Left lobe of liver (tissue), 2 donors: Measurements from ENCODE around the gene MAML3. TPM values are rescaled to one million over a fixed set of nuclear protein-coding genes. Genes with fewer than 3 reads are reported as not detected.

Experiments
- ATAC-seq: fragments of 200-7000 bp; cut with Tn5 transposase; one replicate; pipeline ENCODE4 v1.9.1; 2020; ENCODE audit warnings: mild to moderate bottlenecking, moderate library complexity
- DNase-seq: peaks from one replicate; pipeline ENCODE4 v3.0.0-alpha.2; 2020; ENCODE audit warnings: low spot score
- total RNA-seq: library from RNA; stranded (reverse); gene quantifications from one replicate; pipeline ENCODE4 v1.2.1, GENCODE V29; 2021
- donor health status: DM: no; HTN: no; CAD: no; lungs with moderate emphysema.
- donor health status: DM: no; HTN: yes; CAD: no.

The MAML3 gene
- total RNA-seq, 1 donor from 2014 or later, result 8.4 TPM

GRCh38 chr4:140157341-140157740, 3.4 kb upstream of the MAML3 start:
- ATAC-seq (no peak), DNase-seq (no peak)

GRCh38 chr4:140156529-140157171, 2.7 kb upstream of the MAML3 start:
- DNase-seq (no peak), ATAC-seq (no peak)

- DNase-seq (no peak), ATAC-seq (no peak)
Measured at GRCh38 chr4:140154572-140154891, 548 bp upstream of the MAML3 start.

DNA sequence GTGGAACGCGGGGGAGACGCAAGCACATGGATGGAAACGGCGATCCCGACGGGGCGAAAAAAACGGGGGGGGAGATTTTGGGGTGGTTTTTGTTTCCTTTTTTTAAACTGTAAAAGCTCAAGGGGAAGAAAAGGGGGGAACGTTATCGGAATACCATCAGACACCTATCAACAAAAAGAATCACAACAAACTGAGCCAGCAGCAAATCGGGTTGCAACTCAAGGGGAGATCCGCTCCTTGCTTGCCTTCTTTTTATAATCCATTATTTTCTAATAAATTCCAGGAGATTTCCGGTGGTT, 616 bp downstream of the MAML3 start:
- ATAC-seq, result no peak
- no peak for DNase-seq

- ATAC-seq (peak; percentile 0), DNase-seq (peak; percentile 65)
Measured at GRCh38 chr4:140152751-140153418, 1.1 kb downstream of the MAML3 start.

GRCh38 chr4:140152013-140152703, 1.8 kb downstream of the MAML3 start:
- DNase-seq (no peak), ATAC-seq (peak; percentile 53)

DNA sequence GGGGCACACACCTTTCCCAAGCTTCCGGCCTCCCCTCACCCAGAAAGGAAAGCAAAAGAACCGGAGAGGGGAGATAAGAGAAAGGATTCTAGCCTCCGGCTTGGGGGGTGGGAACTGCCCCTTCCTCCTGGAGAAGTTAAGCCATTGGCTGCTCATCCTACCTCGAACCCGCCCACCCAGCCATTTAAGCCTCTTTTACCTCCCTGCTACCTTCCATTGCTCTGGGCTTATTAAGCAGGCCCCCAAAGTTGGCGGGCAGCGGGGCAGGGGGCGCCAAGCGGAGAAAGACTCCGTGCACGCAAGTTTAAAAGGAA, 2.3 kb downstream of the MAML3 start:
- ATAC-seq, result peak; percentile 61
- peak; percentile 90 for DNase-seq

- ATAC-seq, result peak; percentile 62
- DNase-seq, result peak; percentile 96
Measured at GRCh38 chr4:140150886-140151698, 2.9 kb downstream of the MAML3 start.

- ATAC-seq, result peak; percentile 38
- no peak for DNase-seq
Measured at GRCh38 chr4:140150636-140150885, 3.4 kb downstream of the MAML3 start.

DNA sequence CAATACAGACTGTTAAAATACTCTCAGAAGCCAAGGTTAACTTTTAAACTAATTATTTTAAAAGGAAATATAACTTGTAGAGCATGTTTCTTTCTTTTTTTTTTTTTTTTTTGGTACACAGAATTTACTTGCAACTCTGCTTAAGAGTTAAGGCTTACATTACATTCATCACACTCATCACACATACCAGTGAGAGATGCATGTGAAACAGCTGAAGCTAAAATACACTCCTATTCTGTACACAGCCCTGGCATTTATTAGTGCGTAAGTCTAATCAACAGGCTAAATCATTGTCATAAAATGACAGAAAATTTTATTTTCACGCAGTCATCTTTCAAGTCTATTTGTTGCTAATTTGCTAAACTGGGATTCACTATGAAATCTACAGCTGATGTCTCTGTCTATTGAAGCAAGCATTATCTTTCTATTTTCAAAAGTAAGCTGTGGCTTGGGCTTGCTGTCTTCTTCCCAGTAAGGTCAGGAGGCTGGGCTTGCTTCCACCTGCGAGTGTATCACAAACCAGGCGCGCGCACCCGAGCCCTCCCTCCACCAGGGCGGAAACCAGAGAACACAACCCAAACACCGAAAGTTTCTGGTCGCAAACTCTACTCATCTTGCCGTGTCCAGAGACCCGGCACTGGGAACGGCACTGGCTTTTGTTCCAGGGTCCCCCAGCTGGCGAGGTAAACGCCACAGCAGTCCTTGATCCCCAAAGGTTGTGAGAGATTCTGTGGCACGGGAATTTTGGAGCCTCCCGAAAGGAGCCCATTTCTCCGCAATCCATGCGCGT, 3.9 kb downstream of the MAML3 start:
- ATAC-seq, result peak; percentile 21
- DNase-seq, result peak; percentile 84

DNA sequence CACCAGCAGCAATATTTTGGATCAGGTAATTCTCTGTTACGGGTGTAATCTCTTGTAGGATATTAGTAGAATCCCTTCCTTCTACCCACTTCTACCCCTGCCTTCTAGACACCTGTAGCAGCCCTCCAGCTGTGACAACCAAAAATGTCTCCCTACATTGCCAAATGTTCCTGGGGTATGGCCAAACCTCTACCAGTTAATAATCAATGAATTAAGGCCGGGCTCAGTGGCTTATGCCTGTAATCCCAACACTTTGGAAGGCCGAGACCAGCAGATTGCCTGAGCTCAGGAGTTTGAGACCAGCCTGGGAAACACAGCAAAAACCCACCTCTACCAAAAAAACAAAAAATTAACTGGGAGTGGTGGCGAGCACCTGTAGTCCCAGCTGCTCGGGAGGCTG, 9.9 kb downstream of the MAML3 start:
- peak; percentile 68 for ATAC-seq
- DNase-seq, result no peak

DNA sequence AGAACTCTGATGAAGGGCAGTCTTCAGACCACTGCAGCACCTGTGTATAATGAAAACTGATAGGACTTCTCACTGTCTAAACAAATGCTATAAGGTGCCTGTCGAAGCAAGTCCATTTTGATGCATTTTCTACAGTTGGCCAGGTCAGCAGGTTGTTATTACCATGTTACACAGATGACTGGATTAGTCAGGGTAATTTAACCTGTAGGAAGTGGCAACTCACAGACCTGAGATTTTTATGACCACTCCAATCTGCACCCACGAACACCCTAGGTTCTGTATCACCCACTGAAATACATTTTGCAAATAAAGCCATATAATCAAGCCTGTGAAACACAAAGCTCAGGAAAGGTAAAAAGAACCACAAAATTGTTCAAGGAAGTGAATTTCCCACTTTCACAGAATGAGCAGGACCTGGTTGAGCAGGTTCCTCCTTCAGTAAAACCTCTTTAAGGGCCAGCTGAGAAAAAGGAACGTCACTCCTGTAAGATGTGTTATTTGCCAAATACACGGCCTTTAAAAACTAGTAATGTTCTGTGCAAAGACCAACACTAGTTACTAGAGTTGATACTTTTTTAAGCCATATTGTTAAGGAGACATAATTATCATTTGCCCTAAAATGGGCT, 12.7 kb downstream of the MAML3 start:
- no peak for DNase-seq
- ATAC-seq, result no peak

DNA sequence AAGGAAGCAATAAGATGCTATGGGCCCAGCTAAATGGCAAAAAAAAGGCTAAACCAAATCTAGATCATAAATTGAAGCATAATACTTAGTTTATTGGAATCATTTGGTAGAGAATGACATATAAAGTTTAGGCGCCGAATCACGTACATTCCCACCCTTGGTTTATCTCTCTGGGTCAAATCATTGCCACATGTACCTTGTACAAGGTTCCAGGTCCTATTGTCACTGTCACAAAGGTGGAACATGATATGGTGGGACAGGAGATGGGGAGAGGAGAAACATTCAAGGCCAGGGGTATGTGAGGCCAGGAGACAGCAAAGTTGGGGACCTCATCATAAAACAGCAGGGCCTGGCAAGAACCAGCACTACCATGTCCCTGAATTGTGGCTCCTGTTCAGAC, 13.4 kb downstream of the MAML3 start:
- ATAC-seq (peak; percentile 15), DNase-seq (no peak)

DNA sequence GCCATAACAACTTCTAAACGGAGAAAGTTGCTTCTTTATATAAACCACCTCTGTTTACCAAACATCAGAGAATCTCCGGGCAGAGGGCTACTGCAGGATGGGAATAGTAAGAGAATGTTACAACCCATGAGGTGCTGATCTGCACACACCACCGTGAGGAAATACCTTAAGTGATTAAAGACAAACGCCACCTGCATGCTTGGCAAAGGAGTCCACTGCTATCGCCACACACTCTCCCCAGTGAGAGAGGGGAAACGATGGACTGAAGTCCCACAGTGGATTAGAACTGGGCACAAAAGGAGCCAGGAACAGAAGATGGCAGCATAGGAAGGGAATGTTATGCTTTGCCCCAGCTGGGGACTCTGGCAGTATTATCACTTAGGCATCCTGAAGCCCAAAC, 15.6 kb downstream of the MAML3 start:
- no peak for ATAC-seq

DNA sequence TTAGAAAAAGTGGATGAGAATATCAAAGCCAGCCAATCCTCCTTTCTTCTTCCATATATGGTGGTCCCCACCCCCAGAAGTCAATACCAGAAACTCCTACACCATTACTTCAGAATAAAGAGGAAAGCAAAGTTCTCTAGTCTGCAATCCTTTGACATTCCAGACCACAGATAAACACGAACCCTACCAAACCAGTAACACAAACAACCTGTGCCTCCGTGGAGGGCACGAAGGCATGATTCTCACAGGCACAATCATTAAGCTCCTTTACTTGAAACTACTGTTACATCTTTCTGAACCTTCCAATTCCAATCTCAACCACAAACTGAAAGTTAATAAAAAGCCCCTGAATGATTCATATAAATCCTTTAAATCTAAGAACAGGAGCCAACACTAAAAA, 16.3 kb downstream of the MAML3 start:
- no peak for ATAC-seq
- DNase-seq, result no peak

More for the DNA sequence above, 15.6 kb downstream of the MAML3 start:
- DNase-seq, result no peak

DNA sequence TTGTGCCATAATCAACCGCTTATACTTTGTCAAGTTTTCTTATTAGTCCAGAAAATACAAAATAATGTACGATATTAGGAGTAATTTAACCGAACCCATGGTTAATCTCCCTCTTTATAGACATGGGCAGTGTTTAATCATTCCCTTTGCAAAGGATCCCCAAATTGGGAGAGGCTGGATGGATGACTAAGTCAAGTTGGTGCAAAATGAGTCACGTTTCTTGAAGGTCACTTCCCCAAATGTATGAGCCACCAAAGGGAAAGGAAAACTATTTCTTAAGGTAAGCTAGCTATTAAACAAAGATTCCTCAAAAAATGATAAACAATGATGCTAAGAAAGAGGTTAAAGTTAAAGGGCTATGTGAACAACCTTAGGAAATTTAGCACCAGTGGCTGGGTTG, 17.5 kb downstream of the MAML3 start:
- no peak for DNase-seq
- no peak for ATAC-seq

- ATAC-seq (peak; percentile 38), DNase-seq (no peak)
Measured at GRCh38 chr4:140135529-140136088, 18.4 kb downstream of the MAML3 start.

DNA sequence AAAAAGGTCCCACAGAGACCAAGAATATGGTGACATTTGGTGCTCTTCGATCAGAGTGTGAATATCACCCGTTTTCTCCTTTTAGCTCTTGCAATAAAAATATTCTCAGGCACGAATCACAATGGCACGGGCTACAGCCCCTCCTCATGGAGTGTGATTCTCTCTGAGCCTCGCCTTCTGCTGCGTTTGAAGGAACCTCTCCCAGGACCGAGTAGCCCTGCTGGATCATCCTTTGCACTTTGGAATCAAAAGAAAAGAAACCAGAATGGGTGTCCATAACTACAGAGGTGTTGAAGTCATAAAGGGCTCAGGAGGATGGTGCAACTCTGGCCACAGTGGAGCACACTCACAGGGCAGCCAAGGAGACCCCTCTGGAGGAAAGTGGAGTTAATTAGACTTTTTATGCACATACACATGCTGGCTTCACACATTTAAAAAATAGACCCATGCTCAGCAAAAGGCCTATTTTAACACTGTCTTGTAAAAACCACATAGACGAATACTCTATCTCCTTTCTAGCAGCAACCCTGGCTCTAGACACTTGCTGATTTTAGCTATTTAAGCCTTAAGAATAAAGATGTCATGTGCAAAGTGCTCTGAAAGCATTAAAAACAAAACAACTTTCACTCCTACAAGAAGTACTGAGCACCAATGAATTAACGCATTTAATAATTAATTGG, 19.1 kb downstream of the MAML3 start:
- ATAC-seq, result no peak
- no peak for DNase-seq

- DNase-seq (no peak), ATAC-seq (no peak)
Measured at GRCh38 chr4:140133576-140133975, 20.4 kb downstream of the MAML3 start.

DNA sequence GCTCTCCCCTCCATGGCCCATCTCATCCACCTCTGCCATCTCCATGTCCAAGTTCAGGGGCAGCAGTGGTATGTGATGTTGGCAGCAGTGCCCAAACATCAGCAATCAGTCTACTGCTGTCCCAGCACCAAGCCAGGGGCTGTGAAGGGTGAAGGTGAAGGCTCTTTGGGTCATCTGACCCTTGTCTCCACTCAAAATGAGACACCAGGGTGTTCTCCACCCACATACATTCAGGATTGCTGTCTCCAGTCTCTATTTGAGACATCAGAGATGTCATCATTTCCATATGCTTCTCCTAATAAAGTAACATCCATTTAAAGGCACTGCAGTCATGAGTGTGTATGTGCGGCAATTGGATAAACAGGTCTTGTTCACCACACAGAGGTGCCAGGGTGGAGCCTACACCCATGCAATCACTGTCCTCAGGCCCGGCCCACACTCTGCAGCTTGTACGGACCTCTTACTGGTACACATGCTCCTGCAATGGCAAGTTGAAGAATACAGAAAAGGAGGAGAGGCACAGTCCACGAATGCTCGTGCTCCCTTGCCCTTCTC, 22.2 kb downstream of the MAML3 start:
- ATAC-seq (no peak), DNase-seq (no peak)
